HG03432 (cell line): ENCODE measurements around the gene SLC52A1.
"Not testable (repeated sequence)": the region's sequence is repeated elsewhere in the genome, so short reads cannot be mapped to it uniquely, and the experiment has no call there.

Experiments
- ATAC-seq: cut with Tn5 transposase; IDR thresholded peaks from one replicate; pipeline ENCODE4 v1.9.1; 2021; ENCODE audit warnings: mild to moderate bottlenecking, moderate library complexity; ENCODE audit not compliant: unreplicated experiment

Gene SLC52A1

GRCh38 chr17:5031365-5032082 lies 3.7 kb downstream of the SLC52A1 start:
- ATAC-seq: peak; percentile 70

GRCh38 chr17:5030168-5030567 lies 5.1 kb downstream of the SLC52A1 start:
- not testable (repeated sequence) for ATAC-seq

GRCh38 chr17:5027916-5028315 lies 7.3 kb downstream of the SLC52A1 start:
- no peak for ATAC-seq

GRCh38 chr17:5027299-5027698 lies 7.9 kb downstream of the SLC52A1 start:
- ATAC-seq: no peak

- no peak for ATAC-seq
Observed at GRCh38 chr17:5024604-5025003, 10.6 kb downstream of the SLC52A1 start.

- ATAC-seq: no peak
Observed at GRCh38 chr17:5023588-5024147, 11.6 kb downstream of the SLC52A1 start.

- ATAC-seq: no peak
Observed at GRCh38 chr17:5022171-5022711, 13.0 kb downstream of the SLC52A1 start.

- ATAC-seq: no peak
Observed at GRCh38 chr17:5020502-5021023, 14.7 kb downstream of the SLC52A1 start.

GRCh38 chr17:5019475-5019956 lies 15.7 kb downstream of the SLC52A1 start:
- ATAC-seq: no peak

GRCh38 chr17:5014357-5014756 lies 20.9 kb downstream of the SLC52A1 start:
- ATAC-seq: no peak

- ATAC-seq: no peak
Observed at GRCh38 chr17:5011928-5012327, 23.3 kb downstream of the SLC52A1 start.

GRCh38 chr17:5003214-5003867 lies 31.9 kb downstream of the SLC52A1 start:
- no peak for ATAC-seq

GRCh38 chr17:5002121-5002788 lies 33.0 kb downstream of the SLC52A1 start:
- ATAC-seq: no peak

- ATAC-seq: no peak
Observed at GRCh38 chr17:5000237-5000639, 35.0 kb downstream of the SLC52A1 start.

- ATAC-seq: no peak
Observed at GRCh38 chr17:4999430-5000093, 35.7 kb downstream of the SLC52A1 start.

- ATAC-seq: no peak
Observed at GRCh38 chr17:4998732-4999429, 36.3 kb downstream of the SLC52A1 start.

GRCh38 chr17:4998027-4998731 lies 37.0 kb downstream of the SLC52A1 start:
- ATAC-seq: peak; percentile 15

GRCh38 chr17:4997302-4998026 lies 37.8 kb downstream of the SLC52A1 start, which contains the start of the genes INCA1 and KIF1C:
Gene INCA1 (minus strand): TSS chr17:4997522. CDS start chr17:4994437, 3,085 bp downstream.
Gene KIF1C (plus strand): TSS chr17:4997950. CDS start chr17:5000247, 2,297 bp downstream.
- peak; percentile 87 for ATAC-seq
